Tibial artery (tissue), 4 donors: ENCODE data around the gene LCN12.
"Not testable (repeated sequence)": the region's sequence is repeated elsewhere in the genome, so short reads cannot be mapped to it uniquely, and the experiment has no call there.

ENCODE experiments used
- DNase-seq, 2 donors: peaks; one replicate each; pipeline ENCODE4 v3.0.0-alpha.2; 2019
- H3K27ac ChIP-seq, 2 donors: fragments of 200-600 bp; sonication (generic) in 1 of 2; 1 replicate in 1 of 2; 2 replicates in 1 of 2; pipeline ENCODE4 v1.5.1; 2018 to 2019; ENCODE audit warnings: mild to moderate bottlenecking in 1 of 2
- H3K27me3 ChIP-seq, 2 donors: fragments of 200-600 bp; sonication (generic) in 1 of 2; one replicate each; pipeline versions ENCODE4 v1.5.1 to v1.6.0; 2016 to 2019
- H3K36me3 ChIP-seq, 3 donors: fragments of 200-600 bp; sonication (generic) in 2 of 3; one replicate each; pipeline ENCODE4 v1.5.1; 2016 to 2019; ENCODE audit warnings: mild to moderate bottlenecking in 2 of 3
- H3K4me1 ChIP-seq, 4 donors: fragments of 200-600 bp; sonication (generic) in 2 of 4; 1 replicate in 3 of 4; 2 replicates in 1 of 4; pipeline ENCODE4 v1.5.1; 2016 to 2019
- H3K4me3 ChIP-seq, 2 donors: fragments of 200-600 bp; sonication (generic) in 1 of 2; 1 replicate in 1 of 2; 2 replicates in 1 of 2; pipeline ENCODE4 v1.5.1; 2018 to 2019; ENCODE audit warnings: mild to moderate bottlenecking in 2 of 2
- H3K9me3 ChIP-seq, 3 donors: fragments of 200-600 bp; sonication (generic) in 1 of 3; one replicate each; pipeline ENCODE4 v1.5.1; 2016 to 2019
- intact Hi-C: fragments of 100-400 bp; cut with DNase I; formaldehyde crosslinking; loops from one replicate; pipeline ENCODE4 v1.15.0; 2023; ENCODE audit warnings: low total_unique reads
- TF ChIP-seq, protein P1 (sequence below), 2 experiments: fragments of 200-600 bp in 1 of 2; fragments of 450-650 bp in 1 of 2; IDR thresholded peaks; one replicate each; pipeline ENCODE4 v1.5.1; 2017 to 2019; ENCODE audit warnings: antibody characterized with exemption in 2 of 2, mild to moderate bottlenecking in 1 of 2, moderate library complexity in 1 of 2

LCN12 gene

GRCh38 chr9:137004285-137004684 lies 52.2 kb downstream of the LCN12 start:
- H3K27ac ChIP-seq, H3K27me3 ChIP-seq, H3K4me3 ChIP-seq, H3K9me3 ChIP-seq, intact Hi-C loops, DNase-seq, H3K4me1 ChIP-seq: not testable (repeated sequence)
- peaks cover 0 to 23% (median 18%) of the 10 kb centered on the region in 3 donors for H3K36me3 ChIP-seq
- TF ChIP-seq, protein P1, sequence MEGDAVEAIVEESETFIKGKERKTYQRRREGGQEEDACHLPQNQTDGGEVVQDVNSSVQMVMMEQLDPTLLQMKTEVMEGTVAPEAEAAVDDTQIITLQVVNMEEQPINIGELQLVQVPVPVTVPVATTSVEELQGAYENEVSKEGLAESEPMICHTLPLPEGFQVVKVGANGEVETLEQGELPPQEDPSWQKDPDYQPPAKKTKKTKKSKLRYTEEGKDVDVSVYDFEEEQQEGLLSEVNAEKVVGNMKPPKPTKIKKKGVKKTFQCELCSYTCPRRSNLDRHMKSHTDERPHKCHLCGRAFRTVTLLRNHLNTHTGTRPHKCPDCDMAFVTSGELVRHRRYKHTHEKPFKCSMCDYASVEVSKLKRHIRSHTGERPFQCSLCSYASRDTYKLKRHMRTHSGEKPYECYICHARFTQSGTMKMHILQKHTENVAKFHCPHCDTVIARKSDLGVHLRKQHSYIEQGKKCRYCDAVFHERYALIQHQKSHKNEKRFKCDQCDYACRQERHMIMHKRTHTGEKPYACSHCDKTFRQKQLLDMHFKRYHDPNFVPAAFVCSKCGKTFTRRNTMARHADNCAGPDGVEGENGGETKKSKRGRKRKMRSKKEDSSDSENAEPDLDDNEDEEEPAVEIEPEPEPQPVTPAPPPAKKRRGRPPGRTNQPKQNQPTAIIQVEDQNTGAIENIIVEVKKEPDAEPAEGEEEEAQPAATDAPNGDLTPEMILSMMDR (IDR thresholded peaks at IDR 0.05): peak; percentile 11 to 23
